ENCODE measurements around the gene DCTN4.

The DCTN4 gene

DNA sequence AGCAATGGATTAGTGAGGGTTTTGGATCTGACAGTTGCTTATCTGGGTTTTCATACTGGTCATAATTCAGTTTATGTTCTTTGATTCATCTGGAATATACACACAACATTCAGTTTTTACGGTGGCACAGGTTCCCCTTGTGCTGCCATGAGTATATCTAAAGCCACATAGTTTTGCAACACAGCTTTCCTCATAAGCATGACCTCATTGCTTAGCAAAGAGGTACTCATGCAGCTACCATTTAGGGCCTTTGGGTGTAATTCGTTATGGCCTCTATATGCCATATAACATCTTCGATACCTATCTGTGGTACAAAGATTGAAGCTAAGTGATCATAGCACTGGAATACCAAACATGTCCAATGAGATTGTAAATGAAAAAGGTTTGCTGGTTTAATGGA is 55.1 kb downstream of the DCTN4 start:
- Mint-ChIP-seq H3K4me3 (no peak overlapping the region), H3K4me1 (no peaks in the 10 kb centered on the region), H3K9me3 (no peaks in the 10 kb centered on the region), H3K36me3 (ENCODE audit: insufficient read depth) (peaks cover 8% of the 10 kb centered on the region), H3K27me3 (no peaks in the 10 kb centered on the region), H3K27ac (ENCODE audit: low read depth) (no peak overlapping the region)
- no peak for ATAC-seq (replicated peaks; ENCODE audit: extremely low read depth, poor library complexity, severe bottlenecking)
- DNase-seq (ENCODE audit: low spot score in 2 of 2): no peak

DNA sequence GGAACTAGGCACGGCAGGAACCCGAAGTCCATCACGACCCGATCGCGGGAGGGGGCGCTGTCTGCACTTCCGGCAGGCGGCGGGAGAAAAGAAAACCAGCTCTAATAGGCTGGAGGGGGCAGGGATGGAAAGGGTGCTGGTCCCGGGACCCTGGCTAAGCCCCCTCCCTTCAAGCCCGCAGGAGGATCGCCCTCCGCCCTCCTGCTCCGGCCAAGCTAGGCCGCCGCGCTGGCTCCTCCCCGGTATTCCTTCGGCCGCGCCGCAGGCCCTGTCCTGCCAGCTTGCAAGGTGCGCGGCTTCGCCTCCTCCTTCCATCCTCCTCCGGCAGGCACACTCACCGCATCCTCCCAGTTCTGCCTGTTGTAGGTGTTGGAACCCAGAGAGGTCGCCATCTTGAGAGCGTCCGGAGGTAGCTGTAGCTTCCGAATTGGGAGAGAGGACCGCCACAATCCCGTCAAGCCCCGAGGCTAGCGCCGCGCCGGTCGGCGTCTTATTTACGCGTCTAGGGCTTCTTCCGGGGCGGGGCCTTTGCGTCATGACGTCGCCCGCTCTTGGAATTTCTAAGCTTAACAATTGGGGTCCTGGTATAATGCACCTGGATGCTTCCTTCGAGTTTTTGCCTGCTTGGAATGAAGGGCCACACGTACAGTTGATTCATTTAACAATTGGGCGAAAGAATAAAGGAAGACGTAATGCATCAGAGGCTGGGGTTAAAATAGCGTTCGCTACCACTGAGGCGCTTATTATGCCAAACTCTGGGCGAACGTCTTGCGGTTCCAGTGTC is 58.0 kb downstream of the DCTN4 start, which contains the start of gene RBM22:
TSS of gene RBM22 (minus strand) at position 469 of the 784 bp plus-strand sequence. CDS start at position 392, 77 bp downstream.
- peak; percentile 84 to 87 for DNase-seq (ENCODE audit: low spot score in 2 of 2)
- H3K9me3 Mint-ChIP-seq: no peaks in the 10 kb centered on the region
- H3K27me3 Mint-ChIP-seq: no peaks in the 10 kb centered on the region
- H3K36me3 Mint-ChIP-seq (ENCODE audit: insufficient read depth): peaks cover 31% of the 10 kb centered on the region
- no peaks in the 10 kb centered on the region for H3K4me1 Mint-ChIP-seq
- no peak within 1 kb of the TSS for H3K4me3 Mint-ChIP-seq
- H3K27ac Mint-ChIP-seq (ENCODE audit: low read depth): no peak within 1 kb of the TSS
- ATAC-seq (replicated peaks; ENCODE audit: extremely low read depth, poor library complexity, severe bottlenecking): peak; percentile 94

DNA sequence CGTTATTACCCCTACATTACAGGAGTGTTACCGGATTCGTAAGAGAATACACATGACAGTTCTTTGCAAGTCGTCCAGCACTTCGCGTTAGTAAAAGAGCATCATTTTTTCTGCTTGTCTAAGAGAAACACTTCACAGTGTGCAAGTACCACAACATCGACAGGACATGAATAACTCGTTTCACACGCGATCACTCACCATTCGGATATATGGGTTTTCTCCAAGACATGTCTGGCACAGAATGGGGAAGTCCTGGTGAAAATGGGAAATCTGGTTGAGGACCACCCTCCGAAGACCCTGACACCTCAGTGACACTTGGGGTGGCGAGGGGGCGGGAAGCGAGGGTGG is 58.6 kb downstream of the DCTN4 start:
- DNase-seq (ENCODE audit: low spot score in 2 of 2) (no peak), ATAC-seq (replicated peaks; ENCODE audit: extremely low read depth, poor library complexity, severe bottlenecking) (peak; percentile 3)
- Mint-ChIP-seq H3K9me3 (no peaks in the 10 kb centered on the region), H3K27ac (ENCODE audit: low read depth) (no peak overlapping the region), H3K4me3 (no peak overlapping the region), H3K36me3 (ENCODE audit: insufficient read depth) (peaks cover 37% of the 10 kb centered on the region), H3K4me1 (no peaks in the 10 kb centered on the region), H3K27me3 (no peaks in the 10 kb centered on the region)

DNA sequence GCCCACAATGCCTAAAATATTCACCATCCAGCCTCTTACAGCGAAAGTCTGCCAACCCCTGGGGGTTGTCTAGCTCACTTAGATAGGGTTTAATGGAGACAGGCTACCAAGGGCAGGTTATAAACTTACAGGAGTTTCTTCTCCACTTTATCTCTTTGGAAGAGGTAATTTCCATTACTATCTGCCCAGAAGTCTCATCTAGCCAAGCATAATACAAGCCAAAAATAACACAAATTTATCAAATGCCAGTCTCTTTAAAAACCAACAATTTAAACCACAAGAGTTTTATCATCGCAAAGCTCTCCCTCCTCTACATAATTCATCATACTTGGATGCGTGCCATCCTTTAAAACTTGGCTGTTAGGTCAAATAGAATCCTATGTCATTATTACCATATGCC is 64.2 kb downstream of the DCTN4 start:
- H3K9me3 Mint-ChIP-seq: no peaks in the 10 kb centered on the region
- no peak overlapping the region for H3K4me3 Mint-ChIP-seq
- peaks cover 79% of the 10 kb centered on the region for H3K36me3 Mint-ChIP-seq (ENCODE audit: insufficient read depth)
- H3K27ac Mint-ChIP-seq (ENCODE audit: low read depth): no peak overlapping the region
- no peak for DNase-seq (ENCODE audit: low spot score in 2 of 2)
- H3K4me1 Mint-ChIP-seq: no peaks in the 10 kb centered on the region
- no peaks in the 10 kb centered on the region for H3K27me3 Mint-ChIP-seq
- ATAC-seq (replicated peaks; ENCODE audit: extremely low read depth, poor library complexity, severe bottlenecking): no peak

DNA sequence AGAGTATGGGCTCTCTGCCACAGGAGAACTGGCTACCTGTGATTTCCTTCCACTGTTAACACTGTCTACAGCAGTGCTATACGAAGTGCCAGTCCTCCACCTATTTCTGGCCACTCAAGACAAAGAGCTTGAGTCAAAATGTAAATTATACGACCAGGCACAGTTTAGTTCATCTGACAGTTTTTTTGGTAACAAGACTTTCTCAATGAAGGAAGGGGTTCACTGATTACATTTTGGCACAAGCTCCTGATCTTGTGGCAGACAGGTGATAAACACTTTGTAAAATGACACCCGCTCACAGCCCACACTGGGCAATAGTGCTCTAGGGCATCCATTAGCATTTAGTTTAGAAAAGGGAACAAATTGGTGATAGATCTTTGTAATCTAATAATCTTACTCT is 66.5 kb downstream of the DCTN4 start:
- Mint-ChIP-seq H3K9me3 (no peaks in the 10 kb centered on the region), H3K27me3 (no peaks in the 10 kb centered on the region), H3K4me3 (no peak overlapping the region), H3K4me1 (no peaks in the 10 kb centered on the region), H3K27ac (ENCODE audit: low read depth) (no peak overlapping the region), H3K36me3 (ENCODE audit: insufficient read depth) (peaks cover 70% of the 10 kb centered on the region)
- ATAC-seq (replicated peaks; ENCODE audit: extremely low read depth, poor library complexity, severe bottlenecking) (no peak), DNase-seq (ENCODE audit: low spot score in 2 of 2) (no peak)

DNA sequence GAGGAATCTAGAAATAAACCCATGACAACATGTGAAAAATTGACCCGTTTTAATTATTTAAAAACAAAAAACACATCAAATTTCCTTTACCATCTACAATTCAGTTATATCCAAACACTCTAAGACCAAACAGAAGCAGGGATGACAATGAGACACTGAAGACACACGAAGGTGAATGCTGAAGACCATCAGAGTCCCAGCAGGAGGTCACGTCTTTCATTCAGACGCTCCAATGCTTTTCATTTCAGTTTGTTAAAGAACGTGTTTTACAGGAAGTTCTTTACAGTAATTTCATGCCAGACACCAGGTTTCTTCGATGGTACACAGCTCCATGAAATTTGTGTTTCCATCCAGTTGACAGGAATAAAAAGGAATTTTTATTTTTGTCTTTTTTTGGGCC is 68.1 kb downstream of the DCTN4 start:
- H3K27me3 Mint-ChIP-seq: no peaks in the 10 kb centered on the region
- H3K4me3 Mint-ChIP-seq: no peak overlapping the region
- H3K9me3 Mint-ChIP-seq: no peaks in the 10 kb centered on the region
- H3K36me3 Mint-ChIP-seq (ENCODE audit: insufficient read depth): peaks cover 57% of the 10 kb centered on the region
- no peak for ATAC-seq (replicated peaks; ENCODE audit: extremely low read depth, poor library complexity, severe bottlenecking)
- no peak for DNase-seq (ENCODE audit: low spot score in 2 of 2)
- H3K27ac Mint-ChIP-seq (ENCODE audit: low read depth): no peak overlapping the region
- no peaks in the 10 kb centered on the region for H3K4me1 Mint-ChIP-seq

DNA sequence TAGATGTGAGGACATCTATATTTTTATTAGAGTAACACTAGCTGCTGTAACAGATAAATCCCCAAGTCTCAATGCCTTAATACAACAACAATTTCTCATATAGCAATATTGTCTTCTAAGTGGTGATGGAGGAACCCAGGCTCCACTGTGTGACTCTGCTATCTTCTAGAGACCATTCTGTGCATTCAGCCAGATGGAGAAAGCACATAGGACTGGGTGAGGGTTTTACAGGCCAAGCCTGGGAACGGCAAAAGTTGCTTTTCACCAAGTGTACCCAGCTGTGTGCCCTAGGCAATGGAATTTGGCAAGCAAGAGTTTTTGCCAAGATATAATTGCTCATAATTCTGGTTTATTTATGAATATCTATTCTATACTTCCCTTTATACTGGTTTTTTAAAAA is 69.7 kb downstream of the DCTN4 start:
- Mint-ChIP-seq H3K4me3 (no peak overlapping the region), H3K4me1 (no peaks in the 10 kb centered on the region), H3K27me3 (no peaks in the 10 kb centered on the region), H3K36me3 (ENCODE audit: insufficient read depth) (peaks cover 42% of the 10 kb centered on the region), H3K9me3 (no peaks in the 10 kb centered on the region), H3K27ac (ENCODE audit: low read depth) (no peak overlapping the region)
- DNase-seq (ENCODE audit: low spot score in 2 of 2) (no peak), ATAC-seq (replicated peaks; ENCODE audit: extremely low read depth, poor library complexity, severe bottlenecking) (no peak)

DNA sequence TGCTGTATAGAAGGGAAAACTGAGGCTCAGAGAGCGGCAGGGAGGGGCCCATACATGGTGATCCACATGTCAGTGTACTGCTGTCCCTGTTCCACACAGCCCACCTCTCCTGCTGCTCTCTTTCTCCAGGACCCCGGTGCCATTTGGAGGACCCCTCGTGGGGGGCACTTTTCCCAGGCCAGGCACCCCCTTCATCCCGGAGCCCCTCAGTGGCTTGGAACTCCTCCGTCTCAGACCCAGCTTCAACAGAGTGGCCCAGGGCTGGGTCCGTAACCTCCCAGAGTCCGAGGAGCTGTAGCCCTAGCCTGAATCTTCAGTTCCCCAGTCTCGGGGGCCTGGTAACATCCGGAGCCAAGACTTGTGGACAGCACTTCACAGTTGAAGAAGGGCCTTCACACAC is 82.2 kb downstream of the DCTN4 start:
- H3K4me1 Mint-ChIP-seq: peaks cover 9% of the 10 kb centered on the region
- ATAC-seq (replicated peaks; ENCODE audit: extremely low read depth, poor library complexity, severe bottlenecking) (no peak), DNase-seq (ENCODE audit: low spot score in 2 of 2) (no peak)
- H3K9me3 Mint-ChIP-seq: no peaks in the 10 kb centered on the region
- no peaks in the 10 kb centered on the region for H3K27me3 Mint-ChIP-seq
- peaks cover 2% of the 10 kb centered on the region for H3K36me3 Mint-ChIP-seq (ENCODE audit: insufficient read depth)
- no peak overlapping the region for H3K4me3 Mint-ChIP-seq
- no peak overlapping the region for H3K27ac Mint-ChIP-seq (ENCODE audit: low read depth)

DNA sequence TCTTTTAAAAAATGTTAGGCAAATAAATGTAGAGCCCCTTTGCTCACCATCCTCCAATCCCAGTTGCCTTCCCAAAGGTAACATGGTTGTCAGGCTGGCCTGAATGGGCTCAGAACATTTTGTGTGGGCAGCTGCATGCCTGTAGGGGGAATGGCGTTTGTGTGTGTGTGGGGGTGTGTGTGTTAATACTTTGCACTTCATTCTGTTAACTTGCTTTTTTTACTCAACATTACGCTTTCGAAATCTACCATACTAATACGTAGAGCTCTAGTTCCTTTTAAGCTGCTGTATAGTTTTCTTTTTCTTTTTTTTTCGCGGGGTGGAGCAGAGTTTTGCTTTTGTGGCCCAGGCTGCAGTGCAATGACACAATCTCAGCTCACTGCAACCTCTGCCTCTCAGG is 83.7 kb downstream of the DCTN4 start:
- Mint-ChIP-seq H3K9me3 (no peaks in the 10 kb centered on the region), H3K27ac (ENCODE audit: low read depth) (no peak overlapping the region), H3K4me3 (no peak overlapping the region), H3K36me3 (ENCODE audit: insufficient read depth) (peaks cover 2% of the 10 kb centered on the region), H3K4me1 (peaks cover 9% of the 10 kb centered on the region), H3K27me3 (peaks cover 14% of the 10 kb centered on the region)
- DNase-seq (ENCODE audit: low spot score in 2 of 2) (no peak), ATAC-seq (replicated peaks; ENCODE audit: extremely low read depth, poor library complexity, severe bottlenecking) (no peak)

DNA sequence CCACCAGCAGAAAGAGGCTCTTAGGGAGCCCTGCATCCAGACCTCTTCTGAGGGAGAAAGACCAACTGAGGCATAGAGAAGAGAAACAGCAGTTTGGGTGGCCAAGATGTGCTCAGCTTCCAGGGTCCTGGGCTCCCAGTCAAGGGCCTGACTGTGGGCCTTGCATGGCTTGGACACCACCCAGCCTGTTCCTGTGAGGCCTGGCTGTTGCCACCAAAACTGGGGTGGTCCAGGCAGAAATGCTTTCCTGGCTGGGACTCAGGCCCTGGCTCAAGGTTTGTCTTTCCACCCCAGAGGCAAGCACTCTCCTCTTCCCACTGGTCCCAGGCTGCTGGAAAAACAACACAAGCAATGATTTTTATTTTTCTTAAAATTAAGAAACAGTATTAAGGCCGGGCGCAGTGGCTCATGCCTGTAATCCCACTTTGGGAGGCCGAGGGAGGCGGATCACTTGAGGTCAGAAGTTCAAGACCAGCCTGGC is 84.4 kb downstream of the DCTN4 start:
- peaks cover 20% of the 10 kb centered on the region for H3K27me3 Mint-ChIP-seq
- DNase-seq (ENCODE audit: low spot score in 2 of 2) (no peak), ATAC-seq (replicated peaks; ENCODE audit: extremely low read depth, poor library complexity, severe bottlenecking) (no peak)
- no peak overlapping the region for H3K4me3 Mint-ChIP-seq
- no peaks in the 10 kb centered on the region for H3K9me3 Mint-ChIP-seq
- H3K27ac Mint-ChIP-seq (ENCODE audit: low read depth): no peak overlapping the region
- H3K36me3 Mint-ChIP-seq (ENCODE audit: insufficient read depth): no peaks in the 10 kb centered on the region
- peaks cover 9% of the 10 kb centered on the region for H3K4me1 Mint-ChIP-seq

DNA sequence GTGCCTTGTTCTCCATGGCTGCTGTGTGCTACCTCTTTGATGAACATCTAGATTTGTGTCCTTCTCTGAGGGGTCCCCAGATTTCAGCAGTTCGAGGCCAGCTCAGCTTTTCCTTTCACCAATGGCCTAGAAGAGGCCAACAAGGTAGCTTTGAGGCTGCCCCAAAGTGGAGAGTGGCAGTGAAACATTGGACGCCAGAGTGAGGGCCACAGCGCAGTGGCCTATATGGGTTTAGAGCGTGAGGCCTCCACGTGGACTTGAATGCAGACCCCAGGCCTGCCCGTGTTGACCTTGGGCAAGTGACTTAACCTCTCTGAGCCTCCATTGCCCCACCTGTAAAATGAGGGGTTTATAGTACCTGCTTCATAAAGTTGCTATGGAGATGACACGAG is 85.9 kb downstream of the DCTN4 start:
- Mint-ChIP-seq H3K9me3 (no peaks in the 10 kb centered on the region), H3K4me1 (peaks cover 9% of the 10 kb centered on the region), H3K36me3 (ENCODE audit: insufficient read depth) (no peaks in the 10 kb centered on the region), H3K27me3 (peaks cover 20% of the 10 kb centered on the region), H3K4me3 (peak overlapping the region; percentile 60), H3K27ac (ENCODE audit: low read depth) (no peak overlapping the region)
- no peak for ATAC-seq (replicated peaks; ENCODE audit: extremely low read depth, poor library complexity, severe bottlenecking)
- no peak for DNase-seq (ENCODE audit: low spot score in 2 of 2)

DNA sequence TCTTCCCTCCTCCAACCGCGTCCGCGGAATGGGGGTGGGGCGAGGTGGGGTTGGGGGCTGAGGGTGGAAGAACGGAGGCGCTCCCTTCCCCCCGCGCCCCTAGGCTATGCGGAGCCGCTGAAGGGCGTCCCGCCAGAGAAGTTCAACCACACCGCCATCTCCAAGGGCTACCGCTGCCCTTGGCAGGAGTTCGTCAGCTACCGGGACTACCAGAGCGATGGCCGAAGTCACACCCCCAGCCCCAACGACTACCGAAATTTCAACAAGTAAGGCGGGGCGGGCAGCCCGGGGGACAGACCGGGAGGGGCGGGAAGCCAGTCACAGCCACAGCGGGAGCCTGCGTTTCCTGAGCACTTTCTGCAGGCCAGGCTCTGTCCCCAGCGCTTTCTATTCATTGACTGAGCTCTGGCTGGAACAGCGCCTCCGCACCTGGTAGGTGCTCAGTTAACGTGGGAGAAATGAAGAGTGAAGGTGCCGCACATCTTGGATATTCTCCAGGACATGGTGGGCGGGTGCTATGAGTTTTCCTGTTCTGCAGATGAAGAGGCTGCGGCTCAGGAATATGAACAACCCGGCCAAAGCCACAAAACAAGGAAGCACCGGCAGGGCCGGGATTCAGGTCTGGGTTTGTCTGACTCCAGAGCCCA is 86.5 kb downstream of the DCTN4 start:
- H3K27ac Mint-ChIP-seq (ENCODE audit: low read depth): no peak overlapping the region
- no peak for DNase-seq (ENCODE audit: low spot score in 2 of 2)
- peaks cover 20% of the 10 kb centered on the region for H3K27me3 Mint-ChIP-seq

More for the DNA sequence above, 86.5 kb downstream of the DCTN4 start:
- peak overlapping the region; percentile 60 for H3K4me3 Mint-ChIP-seq
- no peak for ATAC-seq (replicated peaks; ENCODE audit: extremely low read depth, poor library complexity, severe bottlenecking)
- H3K9me3 Mint-ChIP-seq: no peaks in the 10 kb centered on the region
- peaks cover 9% of the 10 kb centered on the region for H3K4me1 Mint-ChIP-seq
- no peaks in the 10 kb centered on the region for H3K36me3 Mint-ChIP-seq (ENCODE audit: insufficient read depth)
